Measurements from ENCODE around the gene OR52N2. TPM values are rescaled to one million over a fixed set of nuclear protein-coding genes. Genes with fewer than 3 reads are reported as not detected.

The OR52N2 gene
- total and polyA plus RNA-seq, 2 donors from 2014 or later, result not detected

DNA sequence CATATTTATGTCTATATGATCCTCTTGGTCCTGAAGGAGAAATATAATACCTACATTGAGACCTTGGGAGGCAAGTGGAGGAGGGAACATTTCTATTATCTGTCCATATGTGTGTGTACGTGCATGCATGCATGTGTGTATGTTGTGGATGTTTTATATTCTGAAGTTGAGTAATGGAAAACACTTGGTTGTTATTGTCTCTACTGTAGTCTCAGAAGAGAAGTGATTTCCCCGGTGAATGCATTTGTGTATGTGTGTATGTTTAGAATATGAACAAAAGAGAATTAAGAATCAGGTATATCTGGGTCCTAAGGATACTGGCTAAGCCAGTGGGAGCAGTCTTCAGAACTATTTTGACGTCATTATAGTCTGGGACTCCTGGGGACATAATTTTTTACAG is 17.6 kb upstream of the OR52N2 start, which contains the start of gene OR52N1:
OR52N1 (minus strand) TSS at position 101 of the 400 bp plus-strand sequence. CDS start 2,449 bp downstream, outside the sequence.
- intact Hi-C loops (cut with DNase I), result no loop called here
- no peak for DNase-seq

DNA sequence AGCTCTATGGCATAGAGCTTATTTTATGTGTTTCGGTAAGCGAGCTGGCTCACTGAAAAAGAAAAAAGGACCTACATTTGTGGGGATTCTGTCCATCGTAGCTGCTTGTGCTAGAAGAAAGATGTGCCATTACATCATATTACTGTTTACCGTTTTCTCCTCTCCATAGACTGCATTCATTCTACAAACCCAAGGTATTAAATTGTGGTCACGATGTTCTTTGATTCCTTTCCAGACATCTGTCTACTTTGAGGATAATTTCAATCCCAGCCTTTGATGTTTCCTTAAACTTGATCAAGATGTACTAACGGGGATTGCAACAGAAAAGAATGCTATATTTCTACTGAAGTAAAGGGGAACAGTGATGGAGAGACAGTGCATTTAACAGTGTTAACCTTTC is 12.2 kb upstream of the OR52N2 start:
- H3K27ac ChIP-seq (ENCODE audit: low read depth in 2 of 2, low read length in 2 of 2), result no peak overlapping the region
- no peak overlapping the region for H3K9ac ChIP-seq (ENCODE audit: low read length in 3 of 3)
- no peaks in the 10 kb centered on the region for H3K4me1 ChIP-seq (ENCODE audit: control insufficient read depth in 2 of 3, insufficient read depth in 2 of 3, low read depth in 1 of 3, low read length in 3 of 3)
- no peaks in the 10 kb centered on the region for H3K27me3 ChIP-seq (ENCODE audit: control insufficient read depth, insufficient read depth, low read length)
- no peaks in the 10 kb centered on the region for H3K9me3 ChIP-seq (ENCODE audit: control insufficient read depth in 2 of 3, insufficient read depth in 1 of 3, low read length in 3 of 3)
- intact Hi-C loops (cut with DNase I), result loop anchor here (5.0 kb wide), 1 partner anchor 39 kb away; no protein-coding TSS in a partner anchor
- DNase-seq, result no peak
- H3K4me3 ChIP-seq (ENCODE audit: low read length in 3 of 3), result no peak overlapping the region
- TF ChIP-seq, protein P1, sequence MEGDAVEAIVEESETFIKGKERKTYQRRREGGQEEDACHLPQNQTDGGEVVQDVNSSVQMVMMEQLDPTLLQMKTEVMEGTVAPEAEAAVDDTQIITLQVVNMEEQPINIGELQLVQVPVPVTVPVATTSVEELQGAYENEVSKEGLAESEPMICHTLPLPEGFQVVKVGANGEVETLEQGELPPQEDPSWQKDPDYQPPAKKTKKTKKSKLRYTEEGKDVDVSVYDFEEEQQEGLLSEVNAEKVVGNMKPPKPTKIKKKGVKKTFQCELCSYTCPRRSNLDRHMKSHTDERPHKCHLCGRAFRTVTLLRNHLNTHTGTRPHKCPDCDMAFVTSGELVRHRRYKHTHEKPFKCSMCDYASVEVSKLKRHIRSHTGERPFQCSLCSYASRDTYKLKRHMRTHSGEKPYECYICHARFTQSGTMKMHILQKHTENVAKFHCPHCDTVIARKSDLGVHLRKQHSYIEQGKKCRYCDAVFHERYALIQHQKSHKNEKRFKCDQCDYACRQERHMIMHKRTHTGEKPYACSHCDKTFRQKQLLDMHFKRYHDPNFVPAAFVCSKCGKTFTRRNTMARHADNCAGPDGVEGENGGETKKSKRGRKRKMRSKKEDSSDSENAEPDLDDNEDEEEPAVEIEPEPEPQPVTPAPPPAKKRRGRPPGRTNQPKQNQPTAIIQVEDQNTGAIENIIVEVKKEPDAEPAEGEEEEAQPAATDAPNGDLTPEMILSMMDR (IDR thresholded peaks at IDR 0.05; ENCODE audit: borderline replicate concordance, extremely low read depth, insufficient read depth), result no peak
- H3K36me3 ChIP-seq (ENCODE audit: control insufficient read depth in 2 of 3, insufficient read depth in 3 of 3, low read length in 3 of 3), result no peaks in the 10 kb centered on the region
- FAIRE-seq, result no peak

More for the DNA sequence above, 17.6 kb upstream of the OR52N2 start, which contains the start of gene OR52N1:
- H3K4me1 ChIP-seq (ENCODE audit: control insufficient read depth in 2 of 3, insufficient read depth in 2 of 3, low read depth in 1 of 3, low read length in 3 of 3), result no peaks in the 10 kb centered on the region
- no peaks in the 10 kb centered on the region for H3K27me3 ChIP-seq (ENCODE audit: control insufficient read depth, insufficient read depth, low read length)
- no peak within 1 kb of the TSS for H3K4me3 ChIP-seq (ENCODE audit: low read length in 3 of 3)
- H3K36me3 ChIP-seq (ENCODE audit: control insufficient read depth in 2 of 3, insufficient read depth in 3 of 3, low read length in 3 of 3), result no peaks in the 10 kb centered on the region
- no peak within 1 kb of the TSS for H3K9ac ChIP-seq (ENCODE audit: low read length in 3 of 3)
- no peak for FAIRE-seq
- H3K27ac ChIP-seq (ENCODE audit: low read depth in 2 of 2, low read length in 2 of 2), result no peak within 1 kb of the TSS
- TF ChIP-seq, protein P1 (IDR thresholded peaks at IDR 0.05; ENCODE audit: borderline replicate concordance, extremely low read depth, insufficient read depth), result no peak
- no peaks in the 10 kb centered on the region for H3K9me3 ChIP-seq (ENCODE audit: control insufficient read depth in 2 of 3, insufficient read depth in 1 of 3, low read length in 3 of 3)

- Histone ChIP-seq H3K9me3 (ENCODE audit: control insufficient read depth in 2 of 3, insufficient read depth in 1 of 3, low read length in 3 of 3) (no peaks in the 10 kb centered on the region), H3K9ac (ENCODE audit: low read length in 3 of 3) (no peak overlapping the region), H3K4me3 (ENCODE audit: low read length in 3 of 3) (no peak overlapping the region), H3K4me1 (ENCODE audit: control insufficient read depth in 2 of 3, insufficient read depth in 2 of 3, low read depth in 1 of 3, low read length in 3 of 3) (peaks cover 0 to 6% (median 4%) of the 10 kb centered on the region in 3 donors), H3K27me3 (ENCODE audit: control insufficient read depth, insufficient read depth, low read length) (no peaks in the 10 kb centered on the region), H3K36me3 (ENCODE audit: control insufficient read depth in 2 of 3, insufficient read depth in 3 of 3, low read length in 3 of 3) (no peaks in the 10 kb centered on the region), H3K27ac (ENCODE audit: low read depth in 2 of 2, low read length in 2 of 2) (no peak overlapping the region)
- intact Hi-C loops (cut with DNase I), result no loop called here
- TF ChIP-seq, protein P1 (IDR thresholded peaks at IDR 0.05; ENCODE audit: borderline replicate concordance, extremely low read depth, insufficient read depth), result no peak
- no peak for DNase-seq
- FAIRE-seq, result no peak
These were observed 4.7 kb upstream of the OR52N2 start for GRCh38 chr11:5803982-5804381.

DNA sequence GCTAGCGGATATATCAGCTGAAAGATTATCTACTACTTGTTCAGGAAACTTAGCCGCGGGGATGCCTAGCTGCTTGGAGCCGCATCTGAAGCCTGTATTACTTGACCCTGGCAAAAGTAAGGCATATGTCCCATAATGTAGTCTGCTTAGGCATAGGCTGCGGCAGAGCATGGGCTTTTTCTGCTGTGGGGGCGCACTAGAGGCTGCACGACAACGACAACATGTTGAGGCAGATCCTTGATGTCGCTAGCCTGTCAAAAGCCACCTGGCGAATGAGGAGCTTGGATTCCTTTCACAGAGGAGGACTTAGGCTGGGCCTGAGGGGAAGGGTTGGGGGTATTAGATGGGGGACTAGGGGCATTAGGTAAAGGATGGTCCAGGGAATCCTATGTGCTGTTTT is 1.1 kb upstream of the OR52N2 start:
- H3K4me1 ChIP-seq (ENCODE audit: control insufficient read depth in 2 of 3, insufficient read depth in 2 of 3, low read depth in 1 of 3, low read length in 3 of 3), result peaks cover 0 to 6% (median 4%) of the 10 kb centered on the region in 3 donors
- no peaks in the 10 kb centered on the region for H3K27me3 ChIP-seq (ENCODE audit: control insufficient read depth, insufficient read depth, low read length)
- no peak overlapping the region for H3K9ac ChIP-seq (ENCODE audit: low read length in 3 of 3)
- FAIRE-seq (no peak), DNase-seq (no peak)
- H3K4me3 ChIP-seq (ENCODE audit: low read length in 3 of 3), result no peak overlapping the region
- TF ChIP-seq, protein P1 (IDR thresholded peaks at IDR 0.05; ENCODE audit: borderline replicate concordance, extremely low read depth, insufficient read depth), result no peak
- H3K9me3 ChIP-seq (ENCODE audit: control insufficient read depth in 2 of 3, insufficient read depth in 1 of 3, low read length in 3 of 3), result no peaks in the 10 kb centered on the region
- H3K36me3 ChIP-seq (ENCODE audit: control insufficient read depth in 2 of 3, insufficient read depth in 3 of 3, low read length in 3 of 3), result no peaks in the 10 kb centered on the region
- H3K27ac ChIP-seq (ENCODE audit: low read depth in 2 of 2, low read length in 2 of 2), result no peak overlapping the region
- intact Hi-C loops (cut with DNase I), result no loop called here

Measured in kidney (tissue), 14 donors.